ENCODE data around the gene PPIL1. TPM values are rescaled to one million over a fixed set of nuclear protein-coding genes. Genes with fewer than 3 reads are reported as not detected.
A peak's percentile ranks its signal among the peaks of the same experiment; 100 is the strongest.

The PPIL1 gene
- total and polyA plus RNA-seq, 2 donors (not counting 1 experiment from before 2014, with no cell fraction given): 17.5 to 30.6 TPM

- peak overlapping the region; percentile 33 to 48 (median 35) for H3K4me3 ChIP-seq (replicated peaks in 1 of 4; ENCODE audit: control extremely low read depth in 1 of 4, insufficient read depth in 1 of 4, low read depth in 3 of 4, low read length in 4 of 4)
- no peak overlapping the region for H3K9ac ChIP-seq (ENCODE audit: insufficient read depth, low read length)
- no peaks in the 10 kb centered on the region for H4K20me1 ChIP-seq (ENCODE audit: control insufficient read depth, extremely low read depth, insufficient read depth, low read length)
- TF ChIP-seq CTCF (conservative IDR thresholded peaks at IDR 0.05 in 1 of 2, IDR thresholded peaks at IDR 0.05 in 1 of 2; ENCODE audit: low read depth in 1 of 2, low read length in 2 of 2) (peak in 1 of 2 donors; percentile 7), EZH2 (IDR thresholded peaks at IDR 0.05; ENCODE audit: low read length, missing control alignments) (no peak)
- H3K27me3 ChIP-seq (ENCODE audit: control insufficient read depth, insufficient read depth, low read length): peaks cover 21% of the 10 kb centered on the region
- no peak overlapping the region for H3K27ac ChIP-seq (ENCODE audit: insufficient read depth, low read length)
- peak overlapping the region; percentile 77 for H3K4me2 ChIP-seq (ENCODE audit: extremely low read depth, insufficient read depth, low read length)
- no peak overlapping the region for H2AFZ ChIP-seq (ENCODE audit: low read length)
- no peaks in the 10 kb centered on the region for H3K9me3 ChIP-seq (ENCODE audit: control insufficient read depth, insufficient read depth, low read depth, low read length)
- no peaks in the 10 kb centered on the region for H3K79me2 ChIP-seq (ENCODE audit: control insufficient read depth, insufficient read depth, low read length)
- H3K4me1 ChIP-seq (ENCODE audit: control insufficient read depth, extremely low read depth, insufficient read depth, low read length): peaks cover 8% of the 10 kb centered on the region
- peak in 1 of 2 donors; percentile 25 for DNase-seq (ENCODE audit: low read depth in 2 of 2)
- H3K36me3 ChIP-seq (ENCODE audit: control insufficient read depth, insufficient read depth, low read length): no peaks in the 10 kb centered on the region
Observed at GRCh38 chr6:36839749-36840431, 34.7 kb downstream of the PPIL1 start.

GRCh38 chr6:36838896-36839748, 35.5 kb downstream of the PPIL1 start, which contains the start of gene CPNE5:
TSS of gene CPNE5 (minus strand) at chr6:36839444. CDS start at chr6:36839377, 67 bp downstream.
- H3K27ac ChIP-seq (ENCODE audit: insufficient read depth, low read length): no peak within 1 kb of the TSS
- TF ChIP-seq CTCF (conservative IDR thresholded peaks at IDR 0.05 in 1 of 2, IDR thresholded peaks at IDR 0.05 in 1 of 2; ENCODE audit: low read depth in 1 of 2, low read length in 2 of 2) (no peak), EZH2 (IDR thresholded peaks at IDR 0.05; ENCODE audit: low read length, missing control alignments) (peak; percentile 81)
- H3K9me3 ChIP-seq (ENCODE audit: control insufficient read depth, insufficient read depth, low read depth, low read length): no peaks in the 10 kb centered on the region
- H3K9ac ChIP-seq (ENCODE audit: insufficient read depth, low read length): no peak within 1 kb of the TSS
- H3K4me1 ChIP-seq (ENCODE audit: control insufficient read depth, extremely low read depth, insufficient read depth, low read length): peaks cover 8% of the 10 kb centered on the region
- no peak within 1 kb of the TSS for H2AFZ ChIP-seq (ENCODE audit: low read length)
- H3K4me3 ChIP-seq (replicated peaks in 1 of 4; ENCODE audit: control extremely low read depth in 1 of 4, insufficient read depth in 1 of 4, low read depth in 3 of 4, low read length in 4 of 4): peak within 1 kb of the TSS; percentile 33 to 48 (median 35)
- DNase-seq (ENCODE audit: low read depth in 2 of 2): no peak
- no peaks in the 10 kb centered on the region for H3K79me2 ChIP-seq (ENCODE audit: control insufficient read depth, insufficient read depth, low read length)
- H3K36me3 ChIP-seq (ENCODE audit: control insufficient read depth, insufficient read depth, low read length): no peaks in the 10 kb centered on the region
- H4K20me1 ChIP-seq (ENCODE audit: control insufficient read depth, extremely low read depth, insufficient read depth, low read length): no peaks in the 10 kb centered on the region
- peaks cover 22% of the 10 kb centered on the region for H3K27me3 ChIP-seq (ENCODE audit: control insufficient read depth, insufficient read depth, low read length)
- peak within 1 kb of the TSS; percentile 77 for H3K4me2 ChIP-seq (ENCODE audit: extremely low read depth, insufficient read depth, low read length)

GRCh38 chr6:36837686-36838085, 36.9 kb downstream of the PPIL1 start:
- no peak for DNase-seq (ENCODE audit: low read depth in 2 of 2)
- no peak overlapping the region for H3K27ac ChIP-seq (ENCODE audit: insufficient read depth, low read length)

More at GRCh38 chr6:36837686-36838085, 36.9 kb downstream of the PPIL1 start:
- Histone ChIP-seq H3K4me1 (ENCODE audit: control insufficient read depth, extremely low read depth, insufficient read depth, low read length) (peaks cover 8% of the 10 kb centered on the region), H3K36me3 (ENCODE audit: control insufficient read depth, insufficient read depth, low read length) (no peaks in the 10 kb centered on the region), H3K9ac (ENCODE audit: insufficient read depth, low read length) (no peak overlapping the region), H2AFZ (ENCODE audit: low read length) (no peak overlapping the region), H3K4me2 (ENCODE audit: extremely low read depth, insufficient read depth, low read length) (no peak overlapping the region), H3K79me2 (ENCODE audit: control insufficient read depth, insufficient read depth, low read length) (no peaks in the 10 kb centered on the region), H3K4me3 (replicated peaks in 1 of 4; ENCODE audit: control extremely low read depth in 1 of 4, insufficient read depth in 1 of 4, low read depth in 3 of 4, low read length in 4 of 4) (no peak overlapping the region), H3K9me3 (ENCODE audit: control insufficient read depth, insufficient read depth, low read depth, low read length) (no peaks in the 10 kb centered on the region), H4K20me1 (ENCODE audit: control insufficient read depth, extremely low read depth, insufficient read depth, low read length) (no peaks in the 10 kb centered on the region), H3K27me3 (ENCODE audit: control insufficient read depth, insufficient read depth, low read length) (peaks cover 22% of the 10 kb centered on the region)
- TF ChIP-seq CTCF (conservative IDR thresholded peaks at IDR 0.05 in 1 of 2, IDR thresholded peaks at IDR 0.05 in 1 of 2; ENCODE audit: low read depth in 1 of 2, low read length in 2 of 2) (no peak), EZH2 (IDR thresholded peaks at IDR 0.05; ENCODE audit: low read length, missing control alignments) (no peak)

All from fibroblast of lung (primary cell).